Sigmoid colon (tissue), 7 donors: ENCODE data around the gene ICAM4. TPM values are rescaled to one million over a fixed set of nuclear protein-coding genes. Genes with fewer than 3 reads are reported as not detected.

Experiments
- DNase-seq: peaks from one replicate; pipeline ENCODE4 v3.0.0-alpha.2; 2019
- H3K27ac ChIP-seq, 4 donors: fragments of 200-600 bp; sonication (generic); one replicate each; pipeline ENCODE4 v1.5.1; 2016 to 2019; ENCODE audit warnings: mild to moderate bottlenecking in 1 of 4
- H3K27me3 ChIP-seq, 3 donors: fragments of 200-600 bp; sonication (generic); one replicate each; pipeline ENCODE4 v1.5.1; 2019; ENCODE audit warnings: mild to moderate bottlenecking in 1 of 3
- H3K36me3 ChIP-seq, 4 donors: fragments of 200-600 bp; sonication (generic); one replicate each; pipeline ENCODE4 v1.5.1; 2016 to 2019
- H3K4me1 ChIP-seq, 4 donors: fragments of 200-600 bp; sonication (generic); one replicate each; pipeline ENCODE4 v1.5.1; 2017 to 2019
- H3K4me3 ChIP-seq, 4 donors: fragments of 200-600 bp; sonication (generic); one replicate each; pipeline ENCODE4 v1.5.1; 2017 to 2019; ENCODE audit warnings: mild to moderate bottlenecking in 2 of 4, moderate library complexity in 1 of 4
- H3K9me3 ChIP-seq, 4 donors: fragments of 200-600 bp in 3 of 4; sonication (generic) in 3 of 4; one replicate each; pipeline versions ENCODE4 v1.5.1 to v1.6.1; 2013 to 2019
- CTCF ChIP-seq, 4 experiments: fragments of 450-650 bp in 3 of 4; fragments of 200-600 bp in 1 of 4; IDR thresholded peaks; one replicate each; pipeline ENCODE4 v1.5.1; 2016 to 2019; ENCODE audit warnings: antibody characterized with exemption in 4 of 4, mild to moderate bottlenecking in 3 of 4, moderate library complexity in 2 of 4
- EP300 ChIP-seq, 4 donors: sonication (generic); formaldehyde crosslinking; IDR thresholded peaks; one replicate each; pipeline ENCODE4 v1.6.1; 2017; ENCODE audit warnings: antibody characterized with exemption in 4 of 4
- POLR2A ChIP-seq, 2 donors: fragments of 450-650 bp; IDR thresholded peaks; one replicate each; pipeline ENCODE4 v1.6.1; 2016; ENCODE audit warnings: antibody characterized with exemption in 2 of 2, mild to moderate bottlenecking in 2 of 2, moderate library complexity in 2 of 2
- POLR2AphosphoS5 ChIP-seq, 4 donors: sonication (generic); formaldehyde crosslinking; IDR thresholded peaks; one replicate each; pipeline ENCODE4 v1.6.1; 2017; ENCODE audit warnings: antibody characterized with exemption in 4 of 4
- WGBS, 2 donors: extraction: QIAGEN DNeasy Blood & Tissue Kit; methylation state at CpG; one replicate each; pipeline ENCODE4 v1.1.7; 2013; 5-methylcytosine and 5-hydroxymethylcytosine counted together
- intact Hi-C: fragments of 100-400 bp; cut with DNase I; formaldehyde crosslinking; loops from one replicate; pipeline ENCODE4 v1.15.1; 2023
- polyA plus RNA-seq, 3 donors: library from polyadenylated mRNA; stranded (reverse); fragments of 200-250 nt; gene quantifications; one replicate each; pipeline ENCODE4 v1.2.3, GENCODE V29; 2013
- total RNA-seq, 4 donors: library from RNA; depleted of rRNA; stranded (reverse); fragments of >200 nt; gene quantifications; one replicate each; pipeline ENCODE4 v1.1.0, GENCODE V29; 2016
- donor health status: healthy with polysubstance abuse.
- donor health status: Bipolar disorder and iron deficiency.
- donor health status: healthy.

The ICAM4 gene
- total and polyA plus RNA-seq, 7 donors: 0.42 TPM; not detected in 6

- Histone ChIP-seq H3K4me1 (peaks cover 0 to 18% (median 17%) of the 10 kb centered on the region in 4 donors), H3K4me3 (no peak overlapping the region), H3K9me3 (no peaks in the 10 kb centered on the region), H3K27ac (no peak overlapping the region), H3K36me3 (peaks cover 42 to 70% (median 62%) of the 10 kb centered on the region in 4 donors), H3K27me3 (no peaks in the 10 kb centered on the region)
- DNase-seq: no peak
- intact Hi-C loops: no loop called here
- TF ChIP-seq POLR2AphosphoS5 (IDR thresholded peaks at IDR 0.05) (no peak), EP300 (IDR thresholded peaks at IDR 0.05) (no peak), POLR2A (IDR thresholded peaks at IDR 0.05) (no peak), CTCF (IDR thresholded peaks at IDR 0.05) (no peak)
- WGBS, 2 donors: 95 to 97% methylated on average over 41 of the region's 41 CpGs
Observed at GRCh38 chr19:10328558-10329429, 42.0 kb downstream of the ICAM4 start.

DNA sequence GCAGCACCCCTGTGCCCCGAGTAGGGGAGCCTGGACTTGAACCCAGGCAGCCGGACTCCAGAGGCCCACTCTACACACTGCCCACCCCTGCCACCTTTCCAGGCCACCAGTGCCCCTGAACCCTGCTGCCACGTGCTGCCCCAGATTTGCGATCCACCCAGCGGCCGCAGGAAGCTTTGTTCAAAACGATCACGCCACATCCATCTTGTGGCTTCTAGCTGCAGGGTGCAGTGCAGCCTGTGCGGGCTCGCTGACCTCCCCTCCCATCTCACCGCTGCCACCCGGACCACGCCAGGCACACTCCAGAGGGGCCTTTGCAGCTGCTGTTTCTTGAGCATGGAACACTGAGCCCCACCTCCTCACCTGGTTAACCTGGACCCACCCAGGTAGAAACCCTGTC, 42.8 kb downstream of the ICAM4 start:
- peaks cover 42 to 62% (median 56%) of the 10 kb centered on the region in 4 donors for H3K36me3 ChIP-seq
- peaks cover 0 to 26% (median 24%) of the 10 kb centered on the region in 4 donors for H3K4me1 ChIP-seq
- intact Hi-C loops: no loop called here
- H3K27ac ChIP-seq: no peak overlapping the region
- H3K9me3 ChIP-seq: no peaks in the 10 kb centered on the region
- H3K4me3 ChIP-seq: no peak overlapping the region
- TF ChIP-seq POLR2AphosphoS5 (IDR thresholded peaks at IDR 0.05) (no peak), CTCF (IDR thresholded peaks at IDR 0.05) (no peak), POLR2A (IDR thresholded peaks at IDR 0.05) (no peak), EP300 (IDR thresholded peaks at IDR 0.05) (no peak)
- DNase-seq: no peak
- 94 to 96% methylated on average over 13 of the region's 13 CpGs for WGBS, 2 donors
- H3K27me3 ChIP-seq: no peaks in the 10 kb centered on the region

GRCh38 chr19:10332158-10332964, 45.6 kb downstream of the ICAM4 start:
- no peaks in the 10 kb centered on the region for H3K27me3 ChIP-seq
- H3K4me1 ChIP-seq: peaks cover 0 to 33% (median 27%) of the 10 kb centered on the region in 4 donors
- intact Hi-C loops: loop anchor here (2.0 to 10.0 kb wide), 3 partner anchors 48 to 138 kb away; partner anchors contain the start of genes CDC37, DNMT1 and TYK2
- peak overlapping the region; percentile 59 to 76 (median 68) for H3K4me3 ChIP-seq
- no peaks in the 10 kb centered on the region for H3K9me3 ChIP-seq
- no peak for DNase-seq
- H3K27ac ChIP-seq: peak overlapping the region; percentile 84 to 95 (median 91)
- TF ChIP-seq CTCF (IDR thresholded peaks at IDR 0.05) (no peak), POLR2AphosphoS5 (IDR thresholded peaks at IDR 0.05) (no peak), POLR2A (IDR thresholded peaks at IDR 0.05) (no peak), EP300 (IDR thresholded peaks at IDR 0.05) (no peak)
- peaks cover 25 to 34% (median 32%) of the 10 kb centered on the region in 4 donors for H3K36me3 ChIP-seq
- WGBS, 2 donors: 16 to 33% methylated on average over 18 of the region's 18 CpGs

- no peaks in the 10 kb centered on the region for H3K27me3 ChIP-seq
- H3K4me1 ChIP-seq: peaks cover 0 to 33% (median 27%) of the 10 kb centered on the region in 4 donors
- H3K27ac ChIP-seq: peak within 1 kb of the TSS; percentile 84 to 95 (median 91)
- peaks cover 17 to 26% (median 24%) of the 10 kb centered on the region in 4 donors for H3K36me3 ChIP-seq
- peak within 1 kb of the TSS; percentile 59 to 76 (median 68) for H3K4me3 ChIP-seq
- WGBS, 2 donors: 1% methylated on average over 82 of the region's 82 CpGs
- intact Hi-C loops: loop anchor here (2.0 to 10.0 kb wide), 3 partner anchors 48 to 138 kb away; partner anchors contain the start of genes CDC37, DNMT1 and TYK2
- no peaks in the 10 kb centered on the region for H3K9me3 ChIP-seq
- peak; percentile 99 for DNase-seq
- TF ChIP-seq POLR2A (IDR thresholded peaks at IDR 0.05): peak; percentile 56 to 69
- peak; percentile 83 to 92 (median 88) for TF ChIP-seq POLR2AphosphoS5 (IDR thresholded peaks at IDR 0.05)
- TF ChIP-seq CTCF (IDR thresholded peaks at IDR 0.05): no peak
Observed at GRCh38 chr19:10332965-10333757, 46.4 kb downstream of the ICAM4 start, which contains the start of gene RAVER1. Gene RAVER1 (minus strand): TSS chr19:10333529. CDS start chr19:10333507, 22 bp downstream.
